ENCODE measurements around the gene RGS6.

RGS6 gene

DNA sequence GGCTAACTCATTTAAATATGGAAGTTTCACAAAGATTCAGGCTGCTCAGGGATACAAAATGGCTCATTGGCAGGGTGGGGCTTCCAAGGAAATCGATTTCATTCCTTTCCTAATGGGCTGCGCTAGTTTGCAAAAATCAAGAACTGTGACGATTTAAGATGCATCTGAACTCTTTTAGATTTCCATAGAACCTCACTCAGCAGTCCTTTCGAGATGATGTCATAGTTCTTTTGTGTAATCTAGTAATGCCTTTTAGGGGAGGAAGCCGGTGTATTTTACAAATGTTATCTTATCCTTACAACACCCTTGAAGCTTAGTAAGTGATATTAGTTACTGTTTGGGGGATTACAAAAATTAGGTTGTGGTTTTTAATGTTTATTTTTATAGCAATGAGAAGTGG, 239.8 kb downstream of the RGS6 start:
- FAIRE-seq, result no peak

DNA sequence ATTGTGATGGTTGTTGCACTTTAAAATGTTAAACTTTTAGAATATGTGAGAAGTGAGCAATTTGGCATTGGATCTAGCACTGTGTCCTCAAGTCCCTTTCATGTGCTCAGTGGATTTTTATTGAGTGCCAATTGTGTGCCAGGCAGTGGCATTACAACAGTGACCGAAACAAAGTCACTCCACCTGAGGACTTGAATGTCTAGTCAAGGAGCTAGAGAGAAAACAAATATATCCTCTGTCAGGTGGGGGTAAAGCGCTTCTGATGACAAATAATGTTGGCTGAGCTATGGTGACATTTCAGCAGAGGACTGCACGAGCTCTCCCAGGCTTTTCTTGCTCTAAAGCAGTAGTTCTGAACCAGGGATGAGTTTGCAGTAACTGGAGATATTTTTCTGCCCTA, 240.4 kb downstream of the RGS6 start:
- no peak for FAIRE-seq

DNA sequence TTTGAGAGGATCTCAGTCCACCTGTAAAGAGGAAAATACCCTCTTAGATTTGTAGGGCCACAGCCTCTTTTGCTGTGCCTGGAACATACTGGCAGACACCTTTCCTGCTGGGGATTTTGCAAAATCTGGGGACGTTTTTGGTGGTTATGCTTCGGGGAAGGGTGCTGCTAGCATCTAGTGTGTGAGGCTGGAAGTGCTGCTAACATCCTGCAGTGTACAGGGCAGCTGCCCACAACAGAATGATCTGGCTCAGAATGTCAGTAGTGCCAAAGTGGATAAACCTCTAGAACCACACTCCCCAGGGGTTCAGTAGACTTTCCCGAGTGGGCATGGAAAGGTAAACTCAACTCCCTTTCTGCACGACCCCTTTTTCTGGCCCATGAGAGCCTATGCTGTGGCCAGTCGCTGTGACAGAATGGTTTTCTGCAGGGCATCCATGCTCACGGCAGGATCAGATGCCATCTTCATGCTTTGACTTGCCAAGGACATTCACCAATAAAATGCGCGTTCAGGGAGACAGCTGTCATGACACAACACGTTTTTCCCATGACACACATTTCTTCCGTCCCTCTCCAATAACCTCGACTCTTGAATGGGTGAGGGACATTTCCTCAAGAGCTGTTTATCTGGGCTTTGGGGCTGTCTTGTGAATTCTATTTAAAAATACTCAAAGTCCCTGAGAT, 240.9 kb downstream of the RGS6 start:
- no peak for FAIRE-seq

DNA sequence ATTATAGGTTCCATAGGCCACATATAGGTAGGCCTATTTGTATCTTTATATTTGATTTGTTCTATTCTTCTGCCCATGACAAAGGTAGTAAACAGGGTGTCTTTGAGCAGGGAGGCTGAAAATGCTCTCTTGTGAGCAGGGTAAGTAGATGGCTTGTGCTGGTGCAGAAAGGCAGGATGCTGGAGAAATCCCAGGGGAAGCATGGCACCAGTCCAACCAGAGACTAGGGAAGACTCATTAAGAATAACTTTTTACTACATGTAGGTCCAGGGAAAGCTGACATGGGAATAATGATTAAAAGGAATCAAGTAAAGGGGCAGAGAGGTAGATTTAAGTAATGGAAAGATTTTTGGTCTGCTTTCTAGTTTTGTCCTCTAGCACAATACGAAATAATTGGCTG, 245.0 kb downstream of the RGS6 start:
- FAIRE-seq, result no peak

DNA sequence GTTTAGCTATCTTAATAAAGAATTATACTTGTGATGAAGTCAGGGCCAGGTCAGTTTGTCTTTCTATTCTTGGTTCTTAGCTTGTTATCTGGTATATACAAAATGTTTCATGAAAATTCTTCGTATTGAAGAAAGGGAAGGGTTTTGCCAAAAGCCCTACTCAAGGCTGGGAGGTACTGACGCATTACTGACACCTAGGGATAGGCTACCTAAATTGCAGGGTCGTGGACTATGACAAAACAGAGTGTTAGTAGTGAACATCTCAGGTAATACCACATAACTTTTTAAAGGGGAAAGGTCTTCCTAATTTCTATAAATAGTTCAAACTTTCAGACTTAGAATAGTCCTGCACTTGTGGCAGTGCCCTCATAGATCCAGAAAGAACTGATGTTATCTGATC, 246.3 kb downstream of the RGS6 start:
- FAIRE-seq, result no peak

DNA sequence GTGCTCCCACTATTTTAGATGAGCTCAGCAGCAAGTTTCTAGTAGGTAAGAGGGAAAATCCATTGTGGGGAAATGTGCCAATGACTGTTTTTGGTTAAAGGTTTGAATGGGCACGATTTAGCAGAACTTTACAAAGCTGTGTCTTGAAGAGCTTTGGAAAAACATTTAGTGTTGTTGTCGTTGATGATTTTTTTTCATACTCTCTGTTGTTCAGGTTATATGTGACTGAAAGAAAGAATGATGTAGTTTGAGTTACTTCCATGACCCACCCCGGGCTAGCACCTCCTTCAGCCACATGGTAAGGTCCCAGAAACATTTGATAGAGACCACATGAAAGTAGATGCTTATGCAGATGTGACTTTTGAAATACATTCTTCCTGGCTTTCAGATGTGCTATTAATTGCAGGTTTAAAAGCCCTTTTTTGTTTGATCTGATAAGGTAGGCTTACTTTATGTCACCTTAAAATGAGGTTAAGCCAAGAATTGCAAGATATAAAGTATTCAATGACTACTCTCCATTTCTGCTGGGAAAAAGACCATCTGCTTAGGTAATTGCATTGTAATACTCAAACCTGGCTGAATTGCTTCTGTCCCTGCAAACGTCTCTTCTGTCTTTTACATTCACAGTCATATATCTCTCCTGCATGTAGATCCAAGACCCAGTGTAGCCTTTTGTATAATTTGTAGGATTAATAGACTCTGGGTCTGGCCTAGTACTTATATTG, 250.6 kb downstream of the RGS6 start:
- no peak for FAIRE-seq

DNA sequence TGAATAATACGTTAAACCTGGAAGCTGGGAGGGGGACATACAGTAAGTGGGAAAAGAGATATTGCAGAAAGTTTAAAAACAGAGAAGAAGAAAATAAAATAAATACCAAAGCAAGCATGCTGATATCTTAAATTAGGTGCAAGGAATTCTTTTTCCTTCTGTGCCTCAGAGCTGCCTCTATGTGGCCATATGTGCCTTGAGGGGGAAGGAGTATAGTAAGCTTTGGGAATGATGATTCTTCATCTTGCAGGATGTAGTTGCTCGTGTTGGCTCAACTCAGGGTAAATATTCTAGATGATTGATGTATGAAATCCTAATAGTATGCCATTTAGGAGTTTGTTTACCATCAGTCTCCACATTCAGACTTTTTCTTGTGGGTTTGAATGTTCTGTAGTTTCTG, 251.4 kb downstream of the RGS6 start:
- no peak for FAIRE-seq

DNA sequence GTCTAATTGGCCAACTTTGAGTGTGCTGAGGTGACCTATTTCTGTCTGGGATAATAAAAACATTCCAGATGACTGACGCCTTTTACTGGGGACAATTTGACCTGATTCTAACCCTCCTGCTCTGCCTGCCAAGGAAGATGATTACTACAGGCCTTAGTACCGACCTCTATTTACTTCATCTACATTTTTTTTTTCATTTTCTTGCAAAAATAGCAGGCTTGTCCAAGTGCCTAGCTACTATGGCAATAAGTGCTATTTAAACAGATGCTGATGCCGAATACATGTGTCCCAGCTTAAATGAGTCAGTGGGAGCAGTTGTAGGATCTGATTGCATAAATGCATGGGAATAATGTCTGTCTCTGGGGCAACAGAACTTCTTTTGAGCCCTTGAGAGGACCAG, 254.3 kb downstream of the RGS6 start:
- no peak for FAIRE-seq

DNA sequence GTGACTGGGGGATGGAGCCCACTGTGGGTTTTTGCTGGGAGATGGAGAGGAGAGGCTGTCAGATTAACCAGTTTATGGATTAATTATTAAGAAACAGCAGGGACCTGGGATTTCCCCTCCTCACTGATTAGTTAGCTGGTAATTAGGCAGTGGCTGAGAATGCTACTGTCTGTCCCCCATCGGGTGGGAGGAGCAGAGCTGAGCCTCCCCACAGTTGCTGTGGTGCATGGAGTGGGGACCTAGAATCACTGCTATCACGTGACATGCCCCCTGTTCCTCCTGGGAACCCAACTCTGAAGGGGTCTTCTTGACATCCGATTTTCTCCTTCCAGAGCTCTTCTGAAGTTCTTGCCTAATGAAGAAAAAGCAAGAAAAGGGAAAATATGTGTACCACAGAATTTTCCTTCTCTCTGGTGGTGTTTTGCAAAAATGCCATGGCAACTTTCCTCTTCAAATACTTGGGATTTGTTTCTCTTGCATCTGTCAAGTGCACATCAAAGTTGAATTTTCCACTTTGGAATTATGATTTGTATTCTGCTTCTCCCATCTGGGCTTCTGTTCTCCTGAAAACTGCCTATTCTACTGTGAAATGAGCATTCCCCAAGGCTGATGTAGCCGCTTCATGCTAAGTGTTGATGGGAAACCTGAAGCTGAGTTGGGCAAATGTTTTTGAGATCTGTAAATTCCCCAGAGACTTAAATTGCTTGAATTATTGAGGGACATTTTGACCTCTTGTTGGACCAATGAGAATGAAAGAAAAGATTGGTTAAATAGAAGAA, 264.2 kb downstream of the RGS6 start:
- no peak for FAIRE-seq

DNA sequence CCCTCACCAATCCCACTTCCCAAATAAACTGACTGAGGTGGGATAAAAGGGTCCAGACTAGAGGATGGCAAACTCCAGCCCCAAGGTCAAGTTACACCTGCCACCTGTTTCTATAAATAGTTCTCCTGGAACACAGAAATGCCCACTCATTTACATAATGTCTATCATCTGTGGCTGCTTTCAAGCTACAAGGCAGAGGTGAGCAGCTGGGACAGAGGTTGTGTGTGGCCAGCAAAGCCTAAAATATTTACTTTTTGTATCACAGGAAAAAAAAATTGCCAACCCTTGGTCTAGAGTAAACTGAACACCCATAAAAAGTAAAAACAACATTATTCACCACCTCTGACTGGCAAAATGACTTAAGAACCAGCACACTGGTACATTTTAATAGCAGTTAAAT, 269.4 kb downstream of the RGS6 start:
- FAIRE-seq, result no peak

DNA sequence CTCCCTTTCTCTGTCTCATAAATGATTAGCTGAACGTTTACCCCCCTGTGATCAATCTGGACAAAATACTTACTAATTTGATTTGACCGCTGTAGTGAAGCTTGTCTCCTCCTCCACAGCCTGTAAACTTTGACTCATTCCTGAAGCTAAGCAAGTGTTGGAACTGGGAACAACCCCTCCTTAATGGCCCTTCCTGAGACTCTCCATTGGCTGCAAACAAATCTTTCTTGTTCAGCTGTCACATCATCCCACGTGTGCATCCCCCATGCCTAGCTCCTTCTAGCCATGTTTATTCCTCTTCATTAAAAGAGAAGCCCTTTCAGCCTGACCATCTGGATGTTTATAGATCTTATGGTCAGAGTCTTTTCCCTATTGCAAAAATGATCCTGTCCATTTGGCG, 281.2 kb downstream of the RGS6 start:
- FAIRE-seq, result no peak

DNA sequence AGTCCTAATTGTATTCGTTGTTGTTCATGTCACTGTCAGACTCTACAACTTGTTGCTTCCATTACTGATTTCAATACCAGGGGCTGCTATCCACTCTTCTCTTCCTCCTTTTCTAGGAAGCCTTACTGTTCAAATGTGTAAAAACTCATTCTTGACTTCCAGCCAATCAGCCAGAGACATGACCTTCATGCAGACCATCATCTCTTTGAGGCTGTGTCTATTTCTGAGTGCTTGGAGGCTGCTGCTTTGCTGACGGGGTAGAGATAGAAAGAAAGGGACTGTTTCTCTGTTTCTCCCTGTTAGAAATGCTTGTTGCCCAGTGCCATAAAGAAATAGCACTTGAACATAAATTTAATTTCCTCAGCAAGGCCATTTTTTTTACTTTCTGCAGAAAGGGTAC, 282.9 kb downstream of the RGS6 start:
- no peak for FAIRE-seq

DNA sequence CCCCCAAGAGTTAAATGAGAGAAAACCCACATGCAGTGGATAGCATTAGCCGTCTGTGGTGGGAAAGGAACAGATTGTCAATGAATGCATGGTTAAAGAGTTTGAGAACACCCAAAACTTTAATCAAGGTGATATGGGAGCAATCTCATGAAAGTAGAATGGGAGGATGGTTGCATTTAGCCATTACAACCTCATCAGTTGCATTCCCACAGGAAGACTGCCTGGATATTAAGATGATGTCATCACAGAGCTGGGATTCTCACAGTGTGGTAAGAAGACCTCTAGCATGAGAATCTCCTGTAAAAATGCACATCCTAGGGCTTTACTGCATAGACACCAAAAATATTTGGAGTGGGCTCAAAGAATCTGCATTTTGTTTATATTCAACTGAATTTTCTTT, 284.9 kb downstream of the RGS6 start:
- no peak for FAIRE-seq

DNA sequence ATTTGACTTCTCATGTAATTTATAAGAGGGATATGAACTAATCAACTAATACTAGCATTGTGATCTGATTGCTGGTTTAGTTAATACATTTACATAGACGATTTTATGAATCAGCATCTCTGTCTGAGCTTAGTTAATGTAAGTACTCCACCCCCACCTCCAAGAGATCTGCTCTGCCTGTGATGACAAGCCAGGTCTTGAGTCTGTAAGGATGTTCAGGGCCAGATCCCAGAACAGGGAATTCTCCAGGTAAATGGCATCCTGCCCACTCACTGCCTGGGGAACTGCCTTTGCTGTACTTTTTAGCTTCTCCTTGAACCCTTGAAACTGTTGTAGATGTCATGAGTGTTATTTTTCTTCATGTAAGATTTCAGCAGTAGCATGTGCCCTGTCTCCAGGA, 289.8 kb downstream of the RGS6 start:
- FAIRE-seq, result no peak

DNA sequence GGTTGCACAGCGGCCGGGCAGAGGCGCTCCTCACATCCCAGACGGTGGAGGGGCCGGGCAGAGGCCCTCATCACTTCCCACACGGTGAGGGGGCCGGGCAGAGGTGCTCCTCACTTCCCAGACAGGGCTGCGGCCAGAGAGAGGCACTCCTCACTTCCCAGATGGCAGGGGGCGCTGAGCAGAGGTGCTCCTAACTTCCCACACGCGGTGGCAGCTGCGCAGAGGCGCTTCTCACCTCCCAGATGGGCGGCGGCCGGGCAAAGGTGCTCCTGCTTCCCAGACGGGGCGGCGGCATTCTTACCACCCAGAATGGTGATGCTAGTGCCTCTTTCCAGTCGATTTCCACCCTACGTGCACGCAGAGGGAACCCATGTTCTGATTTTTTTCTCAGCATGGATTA, 304.4 kb downstream of the RGS6 start:
- FAIRE-seq, result no peak

DNA sequence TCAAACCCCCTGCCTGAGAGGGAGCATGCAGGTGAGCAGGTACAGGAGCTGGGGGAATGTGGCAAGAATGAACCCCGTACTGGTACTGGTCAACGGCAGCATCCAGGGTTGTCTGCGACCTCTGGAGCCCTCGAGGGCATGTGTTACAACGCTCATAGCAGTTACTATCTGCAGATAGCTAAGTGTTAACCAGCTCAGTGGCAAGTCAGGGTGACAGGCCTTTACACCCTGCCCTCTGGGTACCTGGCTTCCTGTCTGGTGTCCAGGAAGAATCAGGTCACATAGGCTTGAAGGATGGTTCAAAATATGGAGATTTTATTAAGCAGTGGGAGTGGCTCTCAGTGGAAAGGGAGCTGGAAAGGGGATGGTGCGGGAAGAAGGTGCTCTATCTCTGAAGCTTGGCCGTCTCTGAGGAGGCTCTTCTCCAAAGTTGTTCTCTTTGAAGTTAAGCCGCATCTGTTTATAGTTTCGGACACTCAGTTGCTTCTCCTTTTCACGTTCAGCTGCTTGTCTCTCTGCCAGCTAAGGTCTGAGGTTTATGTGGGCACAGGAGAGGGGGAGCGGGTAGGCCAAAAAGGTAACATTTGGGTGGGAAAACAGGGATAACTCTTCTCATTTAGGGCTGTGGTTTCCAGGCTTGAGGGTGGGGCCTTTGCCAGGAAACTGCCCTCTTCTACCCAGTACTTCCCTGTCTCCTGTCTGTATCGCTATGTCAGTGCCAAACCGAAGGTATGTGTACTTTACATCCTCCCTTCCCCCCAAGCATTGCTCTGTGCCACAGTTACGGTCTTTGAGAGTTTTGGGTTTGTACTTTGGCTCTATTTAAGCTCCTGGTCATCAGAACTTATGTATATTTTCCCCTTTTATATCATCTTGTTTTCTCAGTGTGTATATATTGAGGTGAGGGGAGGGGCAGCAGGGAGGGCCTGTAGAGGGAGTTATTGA, 305.8 kb downstream of the RGS6 start:
- no peak for FAIRE-seq

DNA sequence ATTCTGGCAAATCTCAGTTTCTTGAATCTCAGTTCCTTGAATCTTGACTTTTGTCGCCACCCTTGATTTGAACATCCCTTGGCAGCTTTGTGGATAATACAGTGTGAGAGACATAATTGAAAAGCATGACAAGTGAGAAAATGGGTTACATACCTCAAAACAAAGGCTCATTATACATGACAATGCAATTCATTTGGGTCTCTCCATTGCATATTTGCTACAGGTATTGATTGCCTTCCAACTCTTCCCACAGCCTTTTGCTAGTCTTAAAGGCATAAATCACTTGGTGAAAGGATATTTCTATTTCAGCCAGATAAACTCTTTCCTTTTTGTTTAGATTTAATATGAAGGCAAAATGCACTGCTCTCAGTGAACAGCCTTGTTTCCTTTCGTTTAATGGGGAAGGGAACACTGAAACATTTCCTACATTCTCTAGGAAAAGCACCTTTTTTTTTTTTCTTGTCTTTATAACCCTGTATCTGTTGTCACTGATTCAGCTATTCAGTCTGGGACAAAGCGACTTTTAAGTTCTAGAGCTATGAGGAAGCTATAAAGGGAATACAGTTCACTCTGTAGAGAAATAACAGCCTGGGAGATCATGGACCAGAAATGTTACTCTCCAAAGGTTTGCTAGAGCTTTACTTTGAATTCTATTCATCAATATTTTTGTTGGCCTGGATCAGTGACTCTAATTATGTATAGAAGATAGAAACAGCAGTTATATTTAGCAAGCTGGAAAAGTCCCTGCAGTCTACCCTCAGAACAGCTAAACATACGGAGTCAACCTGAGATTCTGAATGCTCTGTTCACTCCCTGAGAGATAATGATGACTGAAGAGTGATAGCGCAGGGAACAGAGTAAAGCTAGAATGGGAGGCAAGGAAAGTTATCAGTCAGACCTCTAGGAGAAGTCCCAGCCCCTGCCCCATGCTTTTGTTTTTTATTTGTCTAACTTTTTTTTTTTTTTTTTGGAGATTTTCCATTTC, 311.4 kb downstream of the RGS6 start:
- no peak for FAIRE-seq

DNA sequence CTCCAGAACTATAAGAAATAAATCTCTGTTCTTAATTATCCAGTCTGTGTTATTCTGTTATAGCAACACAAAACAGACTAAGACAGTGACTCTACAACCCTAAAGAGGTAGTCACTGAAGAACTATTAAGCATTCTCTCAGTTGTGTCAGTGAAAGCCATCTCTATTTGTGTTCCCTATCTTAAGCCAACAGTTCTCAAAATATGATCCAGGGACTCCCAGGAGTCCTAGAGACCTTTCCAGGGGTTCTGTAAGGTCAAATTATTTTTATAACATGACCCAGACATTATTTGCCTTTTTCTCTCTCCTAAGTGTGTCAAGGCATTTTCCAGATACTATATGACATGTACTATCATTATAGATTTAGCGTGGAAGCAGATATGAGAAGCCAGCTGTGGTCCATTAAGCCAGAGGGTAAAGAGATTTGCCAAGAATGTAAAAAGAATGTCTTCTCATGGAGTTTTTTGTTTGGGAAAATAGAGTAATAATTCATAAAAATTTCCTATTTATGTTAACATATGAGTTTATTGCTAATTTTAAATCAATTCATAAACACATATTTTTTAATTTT, 315.8 kb downstream of the RGS6 start:
- FAIRE-seq, result no peak

DNA sequence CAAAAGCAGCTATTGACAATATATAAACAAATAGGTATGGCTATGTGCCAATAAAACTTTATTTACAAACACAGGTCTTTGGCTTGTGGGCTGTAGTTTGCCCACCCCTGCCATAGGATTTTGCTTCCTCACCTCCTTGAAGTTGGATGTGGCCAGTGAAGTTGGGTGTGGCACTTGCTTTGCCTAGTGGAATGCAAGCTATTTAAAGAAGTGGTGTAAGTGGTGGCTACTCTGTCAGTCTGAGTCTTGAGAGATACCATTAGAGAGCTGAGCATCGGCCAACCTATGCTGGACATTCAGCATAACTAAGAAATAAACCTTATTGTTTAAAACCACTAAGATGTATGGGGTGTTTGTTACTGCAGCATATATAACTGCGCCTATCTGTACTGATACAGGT, 321.3 kb downstream of the RGS6 start:
- no peak for FAIRE-seq

DNA sequence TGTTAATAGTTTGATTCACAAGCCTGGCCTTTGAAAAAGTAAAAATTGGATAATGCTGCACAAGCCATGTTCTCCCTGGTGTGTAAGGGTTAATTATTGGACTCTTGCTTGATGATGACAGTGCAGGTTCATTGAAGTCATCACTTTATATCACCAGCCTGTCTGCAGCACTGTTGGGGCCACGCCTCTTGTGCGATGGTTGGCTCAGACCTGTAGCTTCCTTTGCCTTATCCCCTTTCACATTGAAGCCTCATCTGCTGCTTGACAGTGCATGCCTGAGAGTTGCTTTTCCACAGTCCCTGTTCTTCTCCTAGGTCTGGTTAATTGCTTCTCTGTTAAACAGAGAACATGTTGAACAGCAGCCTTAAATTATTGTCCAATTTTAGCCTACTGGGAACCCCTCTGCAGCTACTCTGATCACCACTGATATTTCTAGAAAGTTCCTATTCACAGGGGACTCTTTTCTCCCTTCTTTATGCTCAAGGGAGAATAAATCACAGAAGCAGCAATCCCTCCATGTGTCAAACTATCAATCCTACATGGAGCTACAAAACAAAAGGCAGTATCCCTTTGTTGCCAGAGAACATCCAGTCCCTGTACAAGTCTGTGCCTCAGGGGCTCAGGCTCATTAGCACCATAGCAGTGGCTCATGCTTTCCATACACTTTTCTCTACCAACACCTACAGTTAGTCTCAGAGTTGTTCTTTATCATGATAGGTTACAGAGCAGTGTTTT, 322.1 kb downstream of the RGS6 start:
- FAIRE-seq, result no peak
